A673 (cell line): ENCODE measurements around the gene LTBP4. TPM values are rescaled to one million over a fixed set of nuclear protein-coding genes. Genes with fewer than 3 reads are reported as not detected.

Experiments
- BruUV-seq: library from RNA; stranded (reverse); fragments of 400-500 nt; replicated peaks from 2 replicates; lab custom pipeline; 2021; lab: Mats Ljungman, UMichigan
- CTCF ChIA-PET: fragments of 300-600 bp; sonication (Branson Sonifier 250); formaldehyde crosslinking; loops from one replicate; lab custom pipeline; 2022; ENCODE audit warnings: antibody characterized with exemption; lab: Charles Lee
- POLR2A ChIA-PET: fragments of 300-600 bp; sonication (Branson Sonifier 250); formaldehyde crosslinking; loops from one replicate; lab custom pipeline; 2022; ENCODE audit warnings: antibody characterized with exemption; ENCODE audit not compliant: low non-redundant PET; lab: Charles Lee
- DNase-seq: peaks from one replicate; pipeline ENCODE4 v3.0.0-alpha.2; 2015; ENCODE audit warnings: low spot score
- H3K27ac ChIP-seq: fragments of 200-600 bp; sonication (generic); 2 replicates; pipeline ENCODE4 v1.5.1; 2016; ENCODE audit warnings: mixed run types, low read depth, mild to moderate bottlenecking, mixed read lengths, antibody characterized with exemption, low read length; ENCODE audit not compliant: poor library complexity, severe bottlenecking
- H3K27me3 ChIP-seq: fragments of 200-600 bp; sonication (generic); replicated peaks from 2 replicates; pipeline ENCODE4 v1.6.1; 2017; ENCODE audit warnings: mixed run types, low read depth, mild to moderate bottlenecking, mixed read lengths, antibody characterized with exemption, low read length; ENCODE audit not compliant: insufficient read depth, poor library complexity
- H3K36me3 ChIP-seq: fragments of 200-600 bp; sonication (generic); 2 replicates; pipeline ENCODE4 v1.6.1; 2016; ENCODE audit warnings: mixed run types, mild to moderate bottlenecking, mixed read lengths, antibody characterized with exemption, low read length; ENCODE audit not compliant: insufficient read depth, poor library complexity, severe bottlenecking
- H3K4me1 ChIP-seq: fragments of 200-600 bp; sonication (generic); 2 replicates; pipeline ENCODE4 v1.6.1; 2017; ENCODE audit warnings: mixed run types, mild to moderate bottlenecking, mixed read lengths, antibody characterized with exemption, low read length; ENCODE audit not compliant: insufficient read depth, poor library complexity, severe bottlenecking
- H3K4me3 ChIP-seq: fragments of 200-600 bp; sonication (generic); 2 replicates; pipeline ENCODE4 v1.5.1; 2016; ENCODE audit warnings: low read depth, mixed run types, mild to moderate bottlenecking, mixed read lengths, low read length; ENCODE audit not compliant: poor library complexity, severe bottlenecking
- H3K9me3 ChIP-seq: fragments of 200-600 bp; sonication (generic); 2 replicates; pipeline ENCODE4 v1.6.1; 2016; ENCODE audit warnings: mixed run types, low read depth, mild to moderate bottlenecking, mixed read lengths, antibody characterized with exemption, low read length; ENCODE audit not compliant: poor library complexity, severe bottlenecking
- CTCF ChIP-seq: fragments of 300-800, 200-600 bp; sonication (generic); conservative IDR thresholded peaks from 2 replicates; pipeline ENCODE4 v1.5.1; 2017; ENCODE audit warnings: low read depth, mild to moderate bottlenecking, antibody characterized with exemption, low read length, moderate library complexity, mixed read lengths
- EZH2 ChIP-seq: fragments of 200-600 bp; sonication (generic); IDR thresholded peaks from 2 replicates; pipeline ENCODE4 v1.6.1; 2017; ENCODE audit warnings: borderline replicate concordance, low read depth, mild to moderate bottlenecking, mixed read lengths, antibody characterized with exemption, low read length; ENCODE audit not compliant: poor library complexity, severe bottlenecking
- intact Hi-C: fragments of 100-400 bp; cut with micrococcal nuclease; formaldehyde crosslinking; loops from one replicate; pipeline ENCODE4 v1.10.0; 2022; ENCODE audit not compliant: unreplicated experiment
- total RNA-seq: library from RNA; stranded (reverse); gene quantifications from 2 replicates; pipeline ENCODE4 v1.2.3, GENCODE V29; 2021

The LTBP4 gene
- total RNA-seq, 1 experiment from 2014 or later: 139 TPM

- no peak overlapping the region for H3K27ac ChIP-seq
- no peaks in the 10 kb centered on the region for H3K27me3 ChIP-seq
- no peaks in the 10 kb centered on the region for H3K9me3 ChIP-seq
- BruUV-seq: no TSS peak
- DNase-seq: no peak
- H3K4me3 ChIP-seq: no peak overlapping the region
- POLR2A ChIA-PET: no interaction called here
- CTCF ChIA-PET: interaction anchor here (0.6 kb wide), 1 partner anchor 60 kb away, joined by 14 read pairs; no protein-coding TSS in a partner anchor
- TF ChIP-seq CTCF (peak; percentile 39), EZH2 (no peak)
- H3K4me1 ChIP-seq: no peaks in the 10 kb centered on the region
- intact Hi-C loops: no loop called here
- peaks cover 23% of the 10 kb centered on the region for H3K36me3 ChIP-seq
These were observed 17.2 kb upstream of the LTBP4 start for GRCh38 chr19:40584007-40584406.

GRCh38 chr19:40585241-40585981 lies 15.8 kb upstream of the LTBP4 start:
- DNase-seq: peak; percentile 42
- TF ChIP-seq EZH2: no peak
- no peak for TF ChIP-seq CTCF
- Histone ChIP-seq H3K4me1 (no peaks in the 10 kb centered on the region), H3K9me3 (no peaks in the 10 kb centered on the region), H3K27ac (no peak overlapping the region), H3K27me3 (no peaks in the 10 kb centered on the region), H3K4me3 (no peak overlapping the region), H3K36me3 (peaks cover 14% of the 10 kb centered on the region)
- POLR2A ChIA-PET: no interaction called here
- BruUV-seq: no TSS peak
- CTCF ChIA-PET: interaction anchor here (0.6 to 1.1 kb wide), 2 partner anchors 14 to 302 kb away, joined by 3 to 9 read pairs; no protein-coding TSS in a partner anchor
- intact Hi-C loops: no loop called here

GRCh38 chr19:40585982-40586422 lies 15.2 kb upstream of the LTBP4 start:
- BruUV-seq: no TSS peak

More at GRCh38 chr19:40585982-40586422, 15.2 kb upstream of the LTBP4 start:
- H3K27ac ChIP-seq: no peak overlapping the region
- POLR2A ChIA-PET: no interaction called here
- CTCF ChIA-PET: interaction anchor here (0.6 to 1.1 kb wide), 2 partner anchors 13 to 302 kb away, joined by 3 to 9 read pairs; no protein-coding TSS in a partner anchor
- H3K4me1 ChIP-seq: no peaks in the 10 kb centered on the region
- H3K27me3 ChIP-seq: no peaks in the 10 kb centered on the region
- no peaks in the 10 kb centered on the region for H3K9me3 ChIP-seq
- intact Hi-C loops: no loop called here
- H3K4me3 ChIP-seq: no peak overlapping the region
- peaks cover 8% of the 10 kb centered on the region for H3K36me3 ChIP-seq
- no peak for DNase-seq
- TF ChIP-seq EZH2 (no peak), CTCF (no peak)
